Testis (tissue), 2 donors: ENCODE data around the gene EML4.

Experiments used
- CTCF ChIP-seq, 3 experiments: fragments of 450-650 bp in 2 of 3; fragments of 200-600 bp in 1 of 3; sonication (generic) in 1 of 3; IDR thresholded peaks; one replicate each; pipeline ENCODE4 v1.5.1; 2016 to 2019; ENCODE audit warnings: antibody characterized with exemption in 3 of 3, mild to moderate bottlenecking in 2 of 3, moderate library complexity in 1 of 3
- POLR2A ChIP-seq: fragments of 450-650 bp; IDR thresholded peaks from one replicate; pipeline ENCODE4 v1.6.1; 2017; ENCODE audit warnings: antibody characterized with exemption, mild to moderate bottlenecking, moderate library complexity

DNA sequence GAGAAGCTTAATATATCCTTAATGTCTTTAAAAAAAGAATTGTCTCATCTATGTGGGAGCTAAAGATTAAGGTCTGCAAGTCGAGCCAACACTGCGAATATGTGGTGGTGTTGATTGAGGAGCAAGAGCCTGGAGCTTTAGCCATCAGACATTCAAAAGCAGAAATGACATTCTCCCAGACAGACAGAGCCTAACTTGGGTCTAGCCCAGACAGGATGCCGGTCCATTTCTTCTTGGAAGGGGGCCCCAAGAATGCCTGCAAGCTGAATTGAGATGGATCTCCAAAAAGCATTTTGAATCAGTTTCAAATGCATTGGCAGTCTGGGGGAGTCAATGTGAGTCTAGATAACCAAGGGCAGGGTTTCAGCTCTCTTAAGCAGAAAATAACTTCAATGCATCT, 30.1 kb upstream of the EML4 start:
- no peak for TF ChIP-seq CTCF (IDR thresholded peaks at IDR 0.05)
- TF ChIP-seq POLR2A, result no peak
